Type B pancreatic cell (in vitro differentiated cells): ENCODE measurements around the gene ERRFI1. TPM values are rescaled to one million over a fixed set of nuclear protein-coding genes. Genes with fewer than 3 reads are reported as not detected.

Experiments used
- DNase-seq: peaks from one replicate; pipeline ENCODE4 v3.0.0; 2021; ENCODE audit warnings: mixed read lengths; ENCODE audit not compliant: unreplicated experiment; ENCODE audit errors: extremely low spot score
- H3K27ac Mint-ChIP-seq: 2 replicates; pipeline ENCODE4 v1.8.0; 2021; ENCODE audit warnings: mild to moderate bottlenecking, mixed read lengths
- H3K27me3 Mint-ChIP-seq: 2 replicates; pipeline ENCODE4 v1.8.0; 2021; ENCODE audit warnings: mixed read lengths
- H3K36me3 Mint-ChIP-seq: 2 replicates; pipeline ENCODE4 v1.8.0; 2021; ENCODE audit warnings: mixed read lengths
- H3K4me1 Mint-ChIP-seq: one replicate; pipeline ENCODE4 v1.8.0; 2021; ENCODE audit warnings: mixed read lengths; ENCODE audit not compliant: unreplicated experiment
- H3K4me3 Mint-ChIP-seq: 2 replicates; pipeline ENCODE4 v1.8.0; 2021; ENCODE audit warnings: mild to moderate bottlenecking, mixed read lengths
- H3K9me3 Mint-ChIP-seq: 2 replicates; pipeline ENCODE4 v1.8.0; 2021; ENCODE audit warnings: mixed read lengths
- CTCF ChIP-seq: fragments of 200-600 bp; sonication (generic); conservative IDR thresholded peaks from 2 replicates; pipeline ENCODE4 v1.5.0; 2021; ENCODE audit warnings: antibody characterized with exemption, mild to moderate bottlenecking
- total RNA-seq: library from RNA; stranded (reverse); gene quantifications from 2 replicates; pipeline ENCODE4 v1.2.1, GENCODE V29; 2021; ENCODE audit warnings: low replicate concordance

Gene ERRFI1
- total RNA-seq, 1 donor from 2014 or later, result 83.3 TPM

DNA sequence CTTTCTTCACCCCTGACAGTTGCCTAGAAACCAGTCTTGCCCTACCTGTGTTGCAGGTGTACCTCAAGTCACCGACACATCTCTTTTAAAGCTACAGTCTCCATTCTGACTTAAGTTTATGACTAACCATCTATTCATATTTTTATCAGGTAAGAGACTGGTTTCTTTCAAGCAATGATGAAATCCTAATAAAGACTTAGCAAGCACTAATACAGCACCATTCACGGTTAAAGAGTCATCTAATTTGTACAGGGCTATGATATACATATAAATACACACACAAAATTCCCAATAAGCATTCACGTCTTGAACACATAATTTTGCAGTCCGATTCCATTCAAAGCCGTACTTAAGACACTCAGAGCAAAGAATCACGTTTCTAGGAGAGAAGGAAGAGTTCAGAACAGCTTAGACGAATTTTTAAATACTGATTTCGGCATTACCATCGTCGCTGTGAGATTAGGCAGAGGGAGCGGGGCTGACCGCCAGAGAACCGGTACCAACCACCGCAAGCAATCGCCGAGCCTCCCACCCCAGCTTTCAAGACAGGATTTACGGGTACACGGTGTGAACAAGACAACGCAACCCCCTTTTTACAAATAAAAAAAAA lies 943 bp downstream of the ERRFI1 start:
- H3K36me3 Mint-ChIP-seq, result peaks cover 24% of the 10 kb centered on the region
- no peak for DNase-seq
- no peak for TF ChIP-seq CTCF
- peaks cover 4% of the 10 kb centered on the region for H3K27me3 Mint-ChIP-seq
- H3K9me3 Mint-ChIP-seq, result no peaks in the 10 kb centered on the region
- peak overlapping the region; percentile 93 for H3K27ac Mint-ChIP-seq
- H3K4me1 Mint-ChIP-seq, result peaks cover 63% of the 10 kb centered on the region
- H3K4me3 Mint-ChIP-seq, result peak overlapping the region; percentile 90

- TF ChIP-seq CTCF, result no peak
- peak overlapping the region; percentile 93 for H3K27ac Mint-ChIP-seq
- peak overlapping the region; percentile 90 for H3K4me3 Mint-ChIP-seq
- peaks cover 4% of the 10 kb centered on the region for H3K27me3 Mint-ChIP-seq
- peaks cover 70% of the 10 kb centered on the region for H3K4me1 Mint-ChIP-seq
- no peak for DNase-seq
- H3K36me3 Mint-ChIP-seq, result peaks cover 24% of the 10 kb centered on the region
- no peaks in the 10 kb centered on the region for H3K9me3 Mint-ChIP-seq
Observed at GRCh38 chr1:8024329-8024728, 1.8 kb downstream of the ERRFI1 start.

- H3K4me3 Mint-ChIP-seq, result peak overlapping the region; percentile 90
- peaks cover 24% of the 10 kb centered on the region for H3K36me3 Mint-ChIP-seq
- H3K4me1 Mint-ChIP-seq, result peaks cover 72% of the 10 kb centered on the region
- peaks cover 4% of the 10 kb centered on the region for H3K27me3 Mint-ChIP-seq
- no peak for DNase-seq
- no peak for TF ChIP-seq CTCF
- no peaks in the 10 kb centered on the region for H3K9me3 Mint-ChIP-seq
- peak overlapping the region; percentile 93 for H3K27ac Mint-ChIP-seq
Observed at GRCh38 chr1:8023995-8024313, 2.2 kb downstream of the ERRFI1 start.

- no peak for DNase-seq
- peaks cover 72% of the 10 kb centered on the region for H3K4me1 Mint-ChIP-seq
- peaks cover 24% of the 10 kb centered on the region for H3K36me3 Mint-ChIP-seq
- H3K4me3 Mint-ChIP-seq, result peak overlapping the region; percentile 90
- H3K9me3 Mint-ChIP-seq, result no peaks in the 10 kb centered on the region
- H3K27ac Mint-ChIP-seq, result peak overlapping the region; percentile 93
- H3K27me3 Mint-ChIP-seq, result peaks cover 4% of the 10 kb centered on the region
- no peak for TF ChIP-seq CTCF
Observed at GRCh38 chr1:8023287-8023994, 2.7 kb downstream of the ERRFI1 start.

GRCh38 chr1:8022395-8023286 lies 3.5 kb downstream of the ERRFI1 start:
- peaks cover 4% of the 10 kb centered on the region for H3K27me3 Mint-ChIP-seq
- no peaks in the 10 kb centered on the region for H3K9me3 Mint-ChIP-seq
- no peak for TF ChIP-seq CTCF
- peaks cover 72% of the 10 kb centered on the region for H3K4me1 Mint-ChIP-seq
- H3K4me3 Mint-ChIP-seq, result peak overlapping the region; percentile 90
- no peak for DNase-seq
- H3K27ac Mint-ChIP-seq, result peak overlapping the region; percentile 93
- H3K36me3 Mint-ChIP-seq, result peaks cover 24% of the 10 kb centered on the region
